GM19452 (cell line): ENCODE results near the gene CFAP97D2.

ENCODE experiments used
- ATAC-seq: cut with Tn5 transposase; IDR thresholded peaks from one replicate; pipeline ENCODE4 v1.9.1; 2021; ENCODE audit not compliant: unreplicated experiment

The CFAP97D2 gene

GRCh38 chr13:114264886-114265611, 86.0 kb downstream of the CFAP97D2 start:
- ATAC-seq = no peak

DNA sequence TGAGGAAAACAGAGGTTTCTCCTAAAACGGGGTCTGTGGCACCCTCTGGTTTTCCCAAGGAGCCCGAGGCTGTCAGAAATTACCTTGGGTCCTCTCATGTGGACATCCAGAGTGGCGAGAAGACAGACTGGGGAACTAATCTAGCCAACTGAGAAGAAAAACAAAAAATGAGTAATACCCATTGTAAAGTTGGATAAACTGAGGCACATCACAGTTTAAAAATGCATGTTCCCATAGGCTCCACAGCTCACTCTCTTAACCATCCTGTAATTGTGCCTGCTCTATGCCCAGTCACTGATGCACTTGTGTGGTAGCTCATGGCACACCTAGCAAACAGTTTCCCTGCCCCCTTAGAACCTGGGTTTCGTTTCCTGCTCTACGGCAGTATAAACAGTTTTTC, 87.2 kb downstream of the CFAP97D2 start:
- no peak for ATAC-seq

- ATAC-seq = no peak
Observed at GRCh38 chr13:114268344-114269280, 89.6 kb downstream of the CFAP97D2 start.

- no peak for ATAC-seq
Observed at GRCh38 chr13:114269281-114269770, 90.3 kb downstream of the CFAP97D2 start.
